ENCODE data around the gene GNB4.

GNB4 gene

GRCh38 chr3:179451265-179452175 is at the start of gene GNB4:
GNB4 (minus strand) TSS chr3:179451470; CDS start chr3:179426200, 25,270 bp downstream.
- peak; percentile 56 for DNase-seq

DNA sequence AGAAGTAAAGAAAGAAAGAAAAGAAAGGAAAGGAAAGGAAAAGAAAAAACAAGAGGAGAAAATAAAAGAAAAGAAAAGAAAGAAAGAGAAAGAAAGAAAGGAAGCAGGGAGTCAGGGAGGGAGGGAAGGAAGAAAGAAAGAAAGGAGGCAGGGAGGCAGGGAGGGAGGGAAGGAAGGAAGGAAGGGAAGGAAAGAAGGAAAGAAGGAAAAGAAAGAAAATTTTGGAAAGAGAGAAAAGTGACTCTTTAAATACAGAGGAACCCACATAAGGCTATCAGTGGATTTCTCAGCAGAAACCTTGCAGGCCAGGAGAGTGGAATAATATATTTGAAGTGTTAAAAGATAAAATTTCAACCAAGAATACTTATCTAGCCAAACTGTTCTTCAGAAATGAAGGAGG is 44.2 kb upstream of the GNB4 start:
- no peak for DNase-seq

DNA sequence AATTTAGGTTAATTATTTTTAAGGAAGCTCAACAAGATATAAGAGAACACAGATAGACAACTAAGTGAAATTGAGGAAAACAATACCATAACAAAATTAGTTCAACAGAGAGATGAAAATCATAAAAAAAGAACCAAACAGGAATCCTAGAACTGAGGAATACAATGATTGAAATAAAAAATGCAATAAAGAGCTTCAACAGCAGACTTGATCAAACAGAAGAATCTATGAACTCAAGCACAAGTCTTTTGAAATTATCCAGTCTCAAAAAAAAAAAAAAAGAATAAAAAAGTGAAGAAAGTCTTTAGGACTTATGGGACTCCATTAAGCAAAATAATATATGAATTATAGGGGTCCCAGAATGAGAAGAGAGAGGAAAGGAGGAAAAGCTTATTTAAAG is 42.0 kb upstream of the GNB4 start:
- no peak for DNase-seq

DNA sequence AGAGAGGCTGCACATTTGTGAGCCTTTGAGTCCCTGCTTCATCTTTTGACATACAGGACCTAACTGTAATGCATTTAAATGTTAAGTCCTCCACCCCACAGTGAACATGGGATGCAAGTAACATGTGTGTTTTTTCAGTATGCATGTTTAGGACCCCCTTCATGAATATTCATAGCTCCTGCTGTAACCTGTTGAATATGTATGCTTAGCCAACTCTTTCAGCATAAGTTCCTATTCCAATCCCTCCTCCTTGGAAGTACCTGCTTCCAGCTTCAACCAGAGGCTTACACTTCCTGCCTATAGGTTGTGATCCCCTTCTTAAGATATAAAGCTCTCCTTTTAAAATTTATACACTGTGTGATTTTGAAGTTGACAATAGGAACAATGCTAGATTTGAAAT is 36.9 kb upstream of the GNB4 start:
- DNase-seq = no peak

DNA sequence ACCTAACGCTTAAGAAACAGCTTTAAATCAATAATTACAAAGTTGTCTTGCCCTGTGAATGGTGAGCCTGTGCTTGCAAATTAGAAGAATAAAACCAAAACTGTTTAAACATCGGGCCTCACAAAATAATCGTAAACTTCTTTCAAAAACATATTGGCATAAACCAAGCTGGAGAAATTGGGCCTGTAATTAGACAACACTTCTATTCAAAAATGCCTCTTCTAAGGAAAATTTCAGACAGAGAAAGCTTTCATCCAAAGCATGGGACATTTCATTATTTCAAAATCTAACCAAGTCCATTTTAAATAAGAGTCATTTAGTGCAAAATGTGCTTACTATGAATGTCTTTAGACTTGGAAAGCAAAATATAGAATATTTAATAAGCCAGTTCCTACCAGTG is 35.5 kb upstream of the GNB4 start:
- DNase-seq = no peak

DNA sequence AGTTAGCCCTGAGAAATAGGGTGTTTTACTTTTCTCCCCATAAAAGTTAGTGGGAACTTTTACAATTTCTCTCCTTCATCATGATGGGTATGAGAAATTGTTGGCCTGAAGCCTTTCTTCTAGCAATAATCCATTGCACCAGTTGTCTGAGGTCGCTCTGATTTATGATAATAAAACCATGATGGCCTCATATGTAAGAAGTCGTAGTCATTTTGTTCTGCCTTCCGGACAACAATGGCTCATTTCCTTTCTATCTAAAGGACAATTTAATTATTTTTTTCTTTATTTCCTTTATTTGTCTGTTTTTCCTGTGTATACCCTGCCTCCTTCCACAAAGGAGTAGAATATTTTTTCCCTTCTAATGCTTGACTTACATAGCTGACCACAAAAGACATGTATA is 31.6 kb upstream of the GNB4 start:
- no peak for DNase-seq

GRCh38 chr3:179476215-179476614 is 24.9 kb upstream of the GNB4 start:
- no peak for DNase-seq

- no peak for DNase-seq
These were observed 23.2 kb upstream of the GNB4 start for GRCh38 chr3:179474480-179474879.

GRCh38 chr3:179473565-179473964 is 22.3 kb upstream of the GNB4 start:
- no peak for DNase-seq

DNA sequence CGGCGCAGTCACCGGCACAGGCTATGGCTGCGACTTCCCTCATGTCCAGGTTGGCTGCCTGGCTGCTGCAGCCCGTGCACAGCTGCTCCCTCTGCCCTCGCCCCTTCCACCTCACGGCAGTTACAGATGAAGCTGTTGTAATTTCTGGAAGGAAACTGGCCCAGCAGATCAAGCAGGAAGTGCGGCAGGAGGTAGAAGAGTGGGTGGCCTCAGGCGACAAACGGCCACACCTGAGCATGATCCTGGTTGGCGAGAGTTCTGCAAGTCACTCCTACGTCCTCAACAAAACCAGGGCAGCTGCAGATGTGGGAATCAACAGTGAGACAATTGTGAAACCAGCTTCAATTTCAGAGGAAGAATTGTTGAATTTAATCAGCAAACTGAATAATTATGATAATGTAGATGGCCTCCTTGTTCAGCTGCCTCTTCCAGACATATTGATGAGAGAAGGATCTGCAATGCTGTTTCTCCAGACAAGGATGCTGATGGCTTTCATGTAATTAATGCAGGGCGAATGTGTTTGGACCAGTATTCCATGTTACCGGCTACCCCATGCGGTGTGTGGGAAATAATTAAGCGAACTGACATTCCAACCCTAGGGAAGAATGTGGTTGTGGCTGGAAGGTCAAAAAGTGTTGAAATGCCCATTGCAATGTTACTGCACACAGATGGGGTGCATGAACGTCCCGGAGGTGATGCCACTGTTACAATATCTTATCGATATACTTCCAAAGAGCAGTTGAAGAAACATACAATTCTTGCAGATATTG is 13.2 kb upstream of the GNB4 start:
- DNase-seq = peak; percentile 53

DNA sequence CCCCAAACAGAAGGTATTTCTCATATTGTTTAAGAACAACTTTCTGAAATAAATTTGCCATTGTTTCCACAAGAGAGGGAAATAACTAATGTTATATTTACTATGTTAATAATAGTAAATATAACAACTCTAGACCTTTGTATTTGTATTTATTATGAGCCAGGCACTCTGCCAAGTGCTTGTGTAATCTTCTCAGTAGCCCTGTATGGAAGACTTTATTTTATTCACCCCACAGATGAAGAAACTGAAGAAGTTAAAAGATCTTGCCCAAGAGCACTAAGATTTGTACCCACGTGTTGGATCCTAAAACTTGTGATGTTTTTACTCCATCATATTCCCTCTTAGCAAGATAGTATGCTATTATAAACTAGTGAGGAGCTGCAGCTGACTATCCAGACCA is 12.0 kb upstream of the GNB4 start:
- no peak for DNase-seq

DNA sequence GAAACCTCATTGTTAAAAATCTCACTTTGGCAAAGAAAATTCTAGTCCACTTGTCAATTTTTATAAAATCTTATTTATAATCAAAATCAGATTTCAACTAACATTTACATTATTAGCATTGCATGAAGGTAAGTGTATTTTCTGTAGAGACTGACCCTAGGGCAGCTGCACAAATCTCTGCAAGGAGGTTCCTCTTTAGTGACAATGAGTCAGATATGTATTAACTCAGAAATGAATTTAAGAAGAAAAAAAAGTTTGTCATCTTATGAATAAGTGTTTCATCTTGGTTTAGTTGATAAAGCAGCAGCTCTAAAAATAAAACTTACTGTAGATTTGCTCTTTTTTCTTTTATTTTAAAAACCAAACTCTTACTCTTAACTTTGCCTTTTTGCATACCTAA is 9.0 kb upstream of the GNB4 start:
- DNase-seq = no peak

GRCh38 chr3:179455954-179456353 is 4.7 kb upstream of the GNB4 start:
- no peak for DNase-seq

GRCh38 chr3:179454887-179455286 is 3.6 kb upstream of the GNB4 start:
- no peak for DNase-seq

DNA sequence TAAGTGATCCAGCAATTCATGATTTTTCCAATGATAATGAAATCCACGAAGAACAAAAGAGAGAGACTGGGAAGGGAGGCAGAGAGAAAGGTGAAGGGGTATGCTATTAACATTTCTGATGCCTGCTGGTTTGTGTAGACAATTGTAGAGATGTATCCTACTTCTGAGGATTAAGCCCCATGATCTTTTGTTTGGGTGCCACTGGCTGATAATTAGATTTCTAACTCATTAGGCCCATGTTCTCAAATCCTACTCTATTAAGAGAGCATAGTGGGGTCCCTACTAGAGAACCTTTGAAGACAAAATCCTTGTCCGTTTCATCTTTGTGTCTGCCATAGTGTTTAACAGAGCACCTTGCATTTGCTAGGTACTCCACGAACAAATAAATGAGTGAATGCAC is 2.7 kb upstream of the GNB4 start:
- no peak for DNase-seq

GRCh38 chr3:179452872-179453271 is 1.6 kb upstream of the GNB4 start:
- DNase-seq = no peak

GRCh38 chr3:179452176-179452564 is 900 bp upstream of the GNB4 start:
- no peak for DNase-seq

DNA sequence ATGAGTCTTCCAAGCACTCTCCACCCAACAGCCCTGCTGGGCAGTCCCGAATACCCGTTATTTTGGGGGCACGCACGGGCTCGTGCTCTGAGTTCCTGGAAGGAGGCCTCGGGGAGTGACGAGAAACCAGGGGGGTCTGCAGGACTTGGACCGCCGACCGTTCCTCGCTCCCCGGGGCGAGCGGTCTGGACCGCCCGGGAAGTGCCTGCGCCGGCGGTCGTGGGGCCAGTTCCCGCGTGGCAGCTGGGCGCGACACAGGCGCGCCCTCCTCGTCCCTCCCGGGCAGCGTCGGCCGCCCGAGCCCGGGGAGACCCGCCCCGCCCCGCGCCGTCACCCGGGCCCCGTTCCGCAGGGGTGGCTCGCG is 387 bp downstream of the GNB4 start:
- no peak for DNase-seq

DNA sequence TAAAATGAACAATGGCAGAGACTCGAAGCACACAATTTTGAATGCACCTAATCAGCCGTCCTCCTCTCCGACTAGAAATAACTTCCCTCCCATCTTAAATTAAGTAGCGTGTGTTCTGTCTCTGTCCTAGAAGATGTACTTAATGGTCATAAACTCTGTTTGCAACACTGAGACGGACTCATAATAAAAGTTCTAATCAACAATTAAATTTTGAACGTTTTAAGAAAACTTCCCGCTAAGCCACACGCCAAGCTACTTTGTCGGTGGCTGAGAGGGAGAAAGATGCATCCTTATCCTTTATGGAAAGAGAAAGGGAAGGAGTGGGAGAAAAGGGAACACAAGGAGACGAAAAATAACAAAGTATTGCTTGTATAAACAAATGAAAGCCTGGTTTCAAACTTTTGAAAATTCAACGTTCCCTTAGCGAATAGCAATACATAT is 989 bp downstream of the GNB4 start:
- no peak for DNase-seq

GRCh38 chr3:179449636-179450035 is 1.6 kb downstream of the GNB4 start:
- DNase-seq = no peak

DNA sequence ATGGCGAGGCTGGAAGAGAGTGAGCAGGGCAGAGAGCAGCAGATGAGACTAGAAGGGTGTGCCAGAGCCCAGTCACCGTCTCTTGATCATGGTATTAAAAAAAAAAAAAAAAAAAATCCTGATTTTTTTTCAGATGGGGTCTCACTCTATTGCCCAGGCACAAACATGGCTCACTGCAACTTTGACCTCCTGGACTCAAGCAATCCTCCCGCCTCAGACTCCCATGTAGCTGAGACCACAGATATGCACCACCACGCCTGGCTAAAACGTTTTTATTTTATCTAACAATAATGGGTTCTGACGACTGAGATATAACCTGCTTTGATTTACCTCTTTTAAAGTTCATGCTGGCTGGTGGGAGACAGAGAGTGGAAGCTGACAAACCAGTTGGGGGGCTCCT is 4.0 kb downstream of the GNB4 start:
- DNase-seq = no peak

DNA sequence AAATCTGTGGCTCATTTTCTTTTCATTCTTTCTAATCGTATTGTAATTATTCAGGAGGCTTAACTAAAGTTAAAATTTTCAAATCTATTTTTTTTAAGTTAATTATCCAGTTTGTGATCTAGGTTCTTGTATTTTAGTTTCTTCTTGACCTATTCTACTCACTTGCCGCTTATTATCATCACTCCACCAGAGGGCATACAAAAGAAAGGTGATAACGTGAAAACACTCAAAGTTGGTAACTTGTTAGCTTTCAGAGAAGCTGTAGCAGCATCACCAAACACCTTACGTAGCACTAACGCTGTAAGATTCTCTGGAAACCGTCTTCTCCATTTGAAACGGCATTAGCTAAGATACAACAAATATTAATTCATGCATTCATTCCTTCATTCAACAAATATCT is 4.8 kb downstream of the GNB4 start:
- peak; percentile 19 for DNase-seq

DNA sequence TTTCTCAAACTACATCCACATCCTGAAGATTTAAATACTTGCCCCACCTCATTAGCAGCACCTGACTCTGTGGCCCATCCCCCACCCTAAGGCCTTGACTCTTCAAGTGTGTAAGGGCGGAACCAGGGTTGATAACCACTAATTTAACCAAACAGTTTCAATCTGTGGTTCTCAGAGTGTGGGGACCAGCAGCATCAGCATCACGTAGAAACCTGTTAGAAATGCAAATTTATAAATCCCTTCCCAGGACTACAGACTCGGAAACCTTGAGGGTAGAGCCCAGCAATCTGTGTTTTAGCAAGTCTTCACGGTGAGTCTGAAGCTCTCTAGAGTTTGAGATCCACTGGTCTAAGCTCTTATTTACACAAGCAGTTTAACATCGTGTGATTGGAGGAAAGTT is 12.4 kb downstream of the GNB4 start:
- no peak for DNase-seq

GRCh38 chr3:179436517-179436916 is 14.8 kb downstream of the GNB4 start:
- no peak for DNase-seq

All from activated CD4-positive, alpha-beta T cell treated with anti-CD3 and anti-CD28 coated beads, Interleukin-2, Interleukin-6, amounts not matched to agents 100 ng/mL and 50 ng/mL, durations not matched to agents 16 hours and 8 hours (primary cell).